HG03045 (cell line): ENCODE measurements around the gene MRPL24.
"Not testable (repeated sequence)": the region's sequence is repeated elsewhere in the genome, so short reads cannot be mapped to it uniquely, and the experiment has no call there.

Experiments
- ATAC-seq: cut with Tn5 transposase; IDR thresholded peaks from one replicate; pipeline ENCODE4 v1.9.1; 2021; ENCODE audit warnings: mild to moderate bottlenecking, moderate library complexity; ENCODE audit not compliant: unreplicated experiment

Gene MRPL24

DNA sequence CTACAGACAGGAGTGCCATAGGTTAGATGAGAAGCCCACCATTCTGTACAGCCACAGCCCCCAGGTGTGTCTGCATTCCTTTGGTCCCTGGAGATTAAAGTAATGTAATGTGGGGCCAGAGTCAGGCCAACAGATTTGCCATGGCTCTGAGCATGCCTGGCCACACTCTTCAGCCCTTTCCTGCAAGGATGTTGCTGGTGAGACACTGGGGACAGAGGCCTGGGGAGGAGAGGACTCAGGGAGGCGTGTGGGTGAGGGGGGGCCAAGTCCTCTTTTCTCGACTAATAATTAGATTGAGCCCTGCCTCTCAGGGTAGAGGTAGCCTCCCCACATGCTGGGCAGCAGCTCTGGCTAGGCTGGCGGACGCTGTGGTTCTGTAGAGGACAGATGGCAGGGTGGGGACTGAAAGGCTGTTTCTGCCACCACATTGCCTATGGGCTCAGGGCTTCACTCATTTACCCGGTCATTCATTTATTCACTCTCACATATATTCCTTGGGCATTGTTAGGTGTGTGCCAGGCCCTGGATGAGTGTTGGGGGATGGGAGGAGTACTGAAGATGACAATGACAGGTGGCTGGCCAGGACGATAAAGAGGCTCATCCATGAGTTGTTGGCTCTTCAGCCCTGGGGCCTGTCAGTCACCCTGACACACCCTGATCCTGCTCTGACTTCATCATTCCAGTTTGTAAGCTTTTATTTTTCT lies 19.4 kb upstream of the MRPL24 start:
- ATAC-seq: no peak

DNA sequence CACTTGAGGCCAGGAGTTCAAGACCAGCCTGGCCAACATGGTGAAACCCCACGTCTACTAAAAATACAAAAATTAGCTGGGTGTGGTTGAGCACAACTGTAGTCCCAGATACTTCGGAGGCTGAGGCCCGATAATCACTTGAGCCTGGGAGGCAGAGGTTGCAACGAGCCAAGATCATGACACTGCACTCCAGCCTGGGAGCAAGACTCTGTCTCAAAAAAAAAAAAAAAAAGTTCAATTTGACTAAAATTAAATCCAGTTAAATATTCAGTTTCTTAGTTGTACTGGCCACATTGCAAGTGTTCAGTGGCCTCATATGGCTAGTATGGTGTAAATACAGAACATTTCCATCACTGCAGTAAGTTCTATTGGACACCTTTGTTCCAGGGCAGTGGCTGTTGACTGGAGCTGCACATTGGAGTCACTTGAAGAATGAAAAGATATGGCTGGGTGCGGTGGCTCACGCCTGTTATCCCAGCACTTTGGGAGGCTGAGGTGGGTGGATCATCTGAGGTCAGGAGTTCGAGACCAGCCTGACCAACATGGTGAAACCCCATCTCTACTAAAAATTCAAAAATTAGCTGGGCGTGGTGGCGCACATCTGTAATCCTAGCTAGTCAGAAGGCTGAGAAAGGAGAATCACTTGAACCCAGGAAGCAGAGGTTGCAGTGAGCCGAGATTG lies 16.8 kb upstream of the MRPL24 start:
- ATAC-seq: not testable (repeated sequence)

DNA sequence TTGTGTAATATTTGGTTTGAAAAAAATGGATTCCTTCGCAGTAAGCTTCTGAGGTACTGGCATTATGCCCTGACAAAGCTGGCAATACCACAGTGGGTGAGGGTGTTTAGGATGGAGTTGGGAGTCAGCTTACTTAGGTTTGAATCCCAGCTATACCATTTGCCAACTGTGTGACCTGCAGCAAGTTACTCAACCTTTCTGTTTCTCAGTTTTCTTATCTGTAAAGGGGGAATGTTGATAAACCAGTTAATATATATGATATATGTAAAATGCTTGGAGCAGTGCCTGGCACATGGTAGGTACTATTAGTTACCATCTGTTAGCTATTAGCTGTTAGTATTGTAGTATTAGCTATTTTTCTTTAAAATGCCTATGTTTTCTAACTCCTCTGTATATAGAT lies 15.5 kb upstream of the MRPL24 start:
- no peak for ATAC-seq

DNA sequence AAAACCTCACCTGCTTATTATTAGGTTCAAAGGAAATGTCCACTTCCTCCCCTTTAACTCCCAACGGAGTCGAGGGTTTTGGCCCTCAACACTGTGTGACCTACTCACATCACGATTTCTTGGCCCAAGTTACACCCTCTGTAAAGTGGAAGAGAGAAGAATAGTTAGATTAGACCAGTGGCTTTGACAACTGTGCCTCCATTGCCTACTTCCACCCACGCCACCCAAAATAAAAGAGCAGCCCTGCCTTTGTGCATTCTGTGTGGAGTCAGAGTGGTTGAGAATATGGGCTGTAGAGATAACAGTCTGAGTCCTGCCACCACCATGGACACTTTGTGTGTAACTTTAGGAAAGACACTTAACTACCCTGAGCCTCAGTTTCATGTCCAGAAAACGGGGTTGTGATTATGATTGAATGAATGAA lies 14.7 kb upstream of the MRPL24 start:
- no peak for ATAC-seq

- no peak for ATAC-seq
Observed at GRCh38 chr1:156754219-156754618, 13.3 kb upstream of the MRPL24 start.

DNA sequence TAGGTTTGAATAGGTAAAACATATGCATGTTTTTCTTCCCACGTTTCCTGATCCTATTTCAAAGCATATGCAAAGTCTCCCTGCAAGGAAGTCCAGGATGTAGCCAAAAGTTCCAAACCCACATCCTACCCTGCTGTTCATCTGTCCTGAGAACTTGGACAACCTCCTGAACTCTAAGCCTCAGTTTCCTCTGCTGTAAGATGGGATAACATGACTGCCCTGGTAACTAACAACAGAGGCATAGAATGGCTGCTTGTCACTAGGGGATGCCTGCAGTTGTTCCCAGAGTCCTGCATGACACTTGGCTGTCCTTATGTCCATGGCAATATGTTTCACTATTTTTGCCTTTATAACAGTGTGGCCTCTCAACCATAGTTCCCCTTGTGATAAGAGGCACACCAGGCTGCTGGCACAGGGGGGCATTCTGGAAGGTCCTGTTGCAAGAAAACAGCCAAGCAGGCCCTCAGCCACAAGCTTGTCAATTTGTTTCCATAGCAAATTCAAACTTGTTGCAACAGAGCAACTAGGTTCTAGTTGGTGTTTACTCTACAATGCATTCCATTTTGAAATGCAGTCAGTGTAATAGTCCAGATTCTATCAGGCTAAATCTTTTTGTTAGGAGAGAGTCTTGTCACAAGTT lies 12.1 kb upstream of the MRPL24 start:
- ATAC-seq: no peak

- ATAC-seq: peak; percentile 74
Observed at GRCh38 chr1:156751757-156752481, 11.0 kb upstream of the MRPL24 start.

GRCh38 chr1:156751451-156751756 lies 10.5 kb upstream of the MRPL24 start, which contains the start of gene HDGF:
Gene HDGF (minus strand): TSS chr1:156751675. CDS start chr1:156751429, 246 bp downstream.
- peak; percentile 15 for ATAC-seq

DNA sequence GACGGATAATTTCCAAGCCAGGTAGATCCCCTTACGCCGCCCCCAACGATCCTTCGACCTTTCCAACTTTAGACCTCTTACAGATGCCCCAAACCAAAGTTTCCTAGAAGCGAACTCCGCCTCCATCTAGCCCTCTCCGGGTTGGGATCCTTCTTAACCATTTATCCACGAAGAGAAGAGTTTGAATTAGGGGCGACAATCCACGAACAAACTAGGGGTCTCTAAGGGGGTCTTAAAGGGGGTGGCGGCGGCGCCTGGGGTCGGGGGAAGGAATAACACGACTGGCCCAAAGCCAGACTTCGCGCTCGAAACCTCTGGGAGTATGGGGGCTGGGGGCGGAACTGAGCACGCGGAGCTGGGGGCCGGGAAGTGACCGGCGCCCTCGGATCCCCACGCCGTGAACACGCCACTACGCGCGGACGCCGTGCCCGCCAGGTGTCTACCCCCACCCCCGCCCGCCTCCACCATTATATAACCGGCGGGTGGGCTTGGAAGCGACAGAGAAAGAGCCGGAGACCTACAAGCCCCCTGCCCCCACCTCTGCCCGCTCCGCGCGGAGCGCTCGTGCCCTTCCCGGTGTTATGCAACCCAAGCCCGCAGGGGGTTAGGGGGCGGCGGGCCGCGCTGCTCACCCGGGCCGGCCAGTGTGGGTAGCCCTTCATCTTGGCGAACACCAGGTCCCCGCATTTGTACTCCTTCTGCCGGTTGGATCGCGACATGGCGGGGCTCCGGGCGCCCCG lies 10.0 kb upstream of the MRPL24 start:
- ATAC-seq: peak; percentile 13

GRCh38 chr1:156750191-156750672 lies 9.3 kb upstream of the MRPL24 start:
- ATAC-seq: no peak

- ATAC-seq: no peak
Observed at GRCh38 chr1:156749419-156750118, 8.7 kb upstream of the MRPL24 start.

DNA sequence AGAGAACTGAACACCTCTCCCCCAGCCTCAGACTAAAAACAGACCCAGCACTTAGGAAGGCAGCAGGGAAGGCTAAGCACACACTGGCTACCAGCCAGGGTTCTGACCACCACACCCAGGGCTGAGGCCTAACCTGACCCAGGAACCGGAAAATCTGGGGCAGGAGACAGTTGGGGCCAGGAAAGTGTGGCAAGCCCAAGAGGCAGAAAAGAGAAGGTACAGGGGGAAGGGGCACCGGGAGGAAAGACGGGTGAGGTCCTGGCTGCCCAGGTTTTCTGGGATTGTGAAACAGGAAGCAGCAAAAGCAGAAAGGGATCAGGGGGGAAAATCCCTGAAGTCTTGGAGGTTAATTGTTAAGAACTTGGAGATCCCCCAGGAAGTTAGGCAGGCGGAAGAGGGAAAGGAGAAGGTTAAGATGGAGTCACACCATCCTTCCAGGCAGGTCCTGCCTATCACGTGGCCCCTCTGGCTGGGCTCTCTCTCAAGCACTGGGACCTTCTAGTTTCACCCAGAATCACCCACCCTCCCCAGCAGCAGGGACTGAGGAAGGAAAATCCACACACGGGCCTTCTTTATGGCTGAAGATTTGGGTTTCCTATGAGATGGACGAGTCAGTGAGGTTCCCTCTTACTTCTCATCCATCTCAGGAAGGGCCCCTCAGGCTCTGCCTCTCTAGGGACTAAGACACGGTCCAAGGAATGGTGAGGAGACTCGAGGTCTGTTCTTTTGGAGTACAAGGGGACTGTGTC lies 8.0 kb upstream of the MRPL24 start:
- ATAC-seq: no peak

DNA sequence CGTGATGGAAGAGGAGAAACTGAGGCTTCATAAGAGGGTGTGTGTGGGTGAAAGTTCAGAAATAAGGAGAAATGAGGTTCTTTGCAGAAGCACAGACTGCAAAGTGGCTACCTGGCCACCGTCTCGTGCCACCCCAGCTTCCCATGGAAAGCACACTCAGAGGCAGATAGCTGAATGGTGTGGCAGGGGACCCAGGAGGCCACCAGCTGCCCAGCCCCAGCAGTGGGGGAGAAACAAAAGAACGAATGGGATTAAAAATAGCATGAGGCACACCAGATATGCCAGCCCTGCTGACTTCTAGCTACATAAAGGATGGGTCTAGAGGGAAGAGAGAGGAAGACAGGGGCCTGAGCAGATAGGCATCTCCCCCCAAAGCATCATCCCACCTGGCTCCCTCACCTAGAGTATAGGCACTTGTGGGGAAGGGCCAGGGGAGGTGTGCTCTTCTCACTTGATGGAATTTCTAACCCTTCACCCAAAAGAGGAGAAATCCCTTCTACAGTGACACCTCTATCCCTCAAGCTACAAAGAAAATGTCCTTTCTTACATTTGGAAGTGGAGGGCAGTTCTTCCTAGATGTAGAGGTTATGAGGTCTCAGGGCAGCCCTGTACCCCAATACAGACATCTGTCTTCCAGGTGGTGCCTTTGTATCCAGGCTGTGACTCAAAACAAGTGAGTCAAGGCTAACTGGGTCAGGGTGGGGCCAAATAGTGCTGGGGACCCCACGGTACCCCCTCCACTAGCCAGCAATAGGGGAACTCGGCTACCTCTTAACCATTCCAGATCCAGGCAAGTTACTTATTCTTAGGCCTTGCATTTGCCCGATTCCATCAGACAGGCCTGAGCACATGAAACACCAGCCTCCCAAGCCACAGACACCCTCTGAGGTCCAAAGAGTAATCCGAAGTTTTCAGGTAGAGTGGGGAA lies 7.1 kb upstream of the MRPL24 start:
- no peak for ATAC-seq

DNA sequence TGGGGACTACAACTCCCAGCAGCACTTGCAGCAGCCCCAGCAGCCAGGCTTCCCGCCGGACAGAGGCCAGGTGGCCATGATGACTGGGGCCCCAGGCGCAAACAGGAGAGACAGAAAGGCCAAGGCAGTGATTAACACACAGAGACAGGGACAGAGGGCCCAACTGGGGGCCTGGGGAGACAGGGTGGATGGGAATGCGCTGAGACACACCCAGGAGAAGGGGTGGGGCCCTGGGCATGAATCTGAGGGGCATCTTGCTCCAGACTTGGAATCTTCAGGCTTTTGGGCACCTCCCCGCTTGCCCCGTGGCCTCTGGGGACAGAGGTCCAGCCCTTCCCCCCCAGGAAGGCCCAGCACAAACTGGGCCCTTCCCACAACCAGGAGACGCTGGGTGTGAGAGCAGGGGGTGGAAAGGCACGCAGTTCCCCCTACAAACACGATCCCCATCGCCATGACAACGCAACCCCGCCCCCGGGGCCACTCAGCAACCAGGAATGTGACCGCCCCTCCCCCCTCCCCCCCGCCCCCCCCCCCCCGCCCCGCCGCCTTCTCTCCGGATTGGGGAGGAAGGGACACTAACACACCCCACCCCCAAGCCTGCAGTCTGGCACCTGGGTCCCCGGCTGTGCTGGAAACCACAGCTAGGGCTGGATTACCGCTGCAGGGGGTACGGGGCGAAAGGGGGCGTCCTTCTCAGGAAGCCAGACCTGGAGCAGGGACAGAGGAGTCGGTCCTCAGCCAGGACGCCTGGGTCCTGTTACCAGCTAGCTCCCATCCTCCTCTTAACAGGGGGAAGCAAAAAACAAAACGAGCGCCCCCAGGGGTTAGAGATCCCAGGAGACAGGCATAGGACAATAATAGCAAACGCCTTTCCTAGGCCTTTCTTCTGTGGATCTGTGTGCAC lies 6.1 kb upstream of the MRPL24 start:
- ATAC-seq: no peak

DNA sequence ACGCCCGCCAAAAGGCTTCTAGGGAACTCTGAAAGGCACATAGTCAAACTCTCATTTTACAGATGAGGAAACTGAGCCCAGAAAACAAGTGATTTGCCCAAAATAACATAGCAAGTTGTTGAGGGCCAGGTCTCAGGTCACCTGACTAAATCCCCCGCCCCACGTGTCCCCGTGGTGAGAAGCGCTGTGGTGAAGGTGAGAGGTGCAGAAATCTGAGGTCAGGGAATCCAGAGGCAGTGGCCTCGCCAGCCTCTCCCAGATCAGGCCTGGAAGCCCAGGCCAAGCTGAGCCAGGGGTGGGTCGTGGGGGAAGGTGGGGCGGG lies 5.5 kb upstream of the MRPL24 start:
- ATAC-seq: no peak

DNA sequence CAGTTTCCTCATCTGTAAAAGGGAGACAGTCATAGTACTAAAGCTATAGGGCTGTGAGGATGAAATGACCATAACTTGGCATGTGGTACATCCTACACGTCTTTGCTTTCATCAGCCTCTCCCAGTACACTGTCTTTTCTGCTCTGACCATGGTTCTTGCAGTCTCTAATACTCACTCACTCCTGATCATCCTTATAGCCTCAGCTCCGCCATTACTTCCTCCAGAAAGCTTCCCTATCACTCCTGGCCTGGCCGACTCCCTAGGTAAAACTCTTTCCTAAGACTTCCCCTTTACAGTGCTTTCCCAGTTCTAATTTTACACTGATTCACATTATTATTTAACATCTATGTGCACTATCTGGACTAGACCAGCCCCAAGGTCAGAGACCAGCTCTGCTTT lies 5.0 kb upstream of the MRPL24 start:
- no peak for ATAC-seq

- no peak for ATAC-seq
Observed at GRCh38 chr1:156744786-156745419, 4.0 kb upstream of the MRPL24 start.
